LHCN-M2 (cell line): ENCODE measurements around the gene PSG1. TPM values are rescaled to one million over a fixed set of nuclear protein-coding genes. Genes with fewer than 3 reads are reported as not detected.

ENCODE experiments used
- DNase-seq: peaks from one replicate; pipeline ENCODE4 v3.0.0-alpha.2; 2012; ENCODE audit warnings: low read depth
- total RNA-seq: library from RNA; depleted of rRNA; stranded (reverse); fragments of >200 nt; gene quantifications from 2 replicates; pipeline ENCODE4 v1.2.3, GENCODE V29; 2014; rRNA removed

Gene PSG1
- total RNA-seq, 1 experiment from 2014 or later: 1.4 TPM

- peak; percentile 13 for DNase-seq
Observed at GRCh38 chr19:42821306-42821977, 58.1 kb downstream of the PSG1 start.

DNA sequence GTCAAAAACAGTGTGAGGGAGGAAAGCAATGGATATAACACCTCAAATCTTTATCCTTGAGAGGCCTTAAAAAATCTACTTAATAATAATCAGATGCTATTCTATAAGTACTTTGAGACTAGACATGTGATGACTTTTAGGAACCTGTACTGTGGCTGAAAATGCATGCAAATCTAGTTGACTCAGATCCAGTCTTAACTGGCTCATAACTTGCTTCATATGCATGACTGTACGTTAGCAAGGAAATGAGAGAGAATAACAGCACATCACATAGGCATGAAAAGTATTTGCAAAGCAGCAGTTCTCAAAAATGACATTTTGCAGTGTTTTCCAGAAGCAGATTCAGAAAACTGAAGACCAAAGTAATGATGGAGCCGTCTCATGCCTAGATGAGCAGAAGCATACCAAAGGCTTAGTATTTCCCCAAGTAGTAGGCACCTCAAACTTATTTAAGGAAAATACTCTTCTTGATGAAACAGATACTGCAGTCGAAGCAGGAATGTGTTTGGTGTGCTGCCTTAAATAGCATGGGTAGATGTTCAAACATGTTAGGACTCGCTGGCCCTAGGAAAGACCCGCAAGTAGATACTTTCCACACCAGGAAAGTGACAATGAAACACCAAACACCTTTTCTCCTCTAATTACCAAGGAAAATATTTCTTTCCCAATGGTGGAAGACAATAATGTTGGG, 59.4 kb downstream of the PSG1 start:
- DNase-seq: peak; percentile 67

DNA sequence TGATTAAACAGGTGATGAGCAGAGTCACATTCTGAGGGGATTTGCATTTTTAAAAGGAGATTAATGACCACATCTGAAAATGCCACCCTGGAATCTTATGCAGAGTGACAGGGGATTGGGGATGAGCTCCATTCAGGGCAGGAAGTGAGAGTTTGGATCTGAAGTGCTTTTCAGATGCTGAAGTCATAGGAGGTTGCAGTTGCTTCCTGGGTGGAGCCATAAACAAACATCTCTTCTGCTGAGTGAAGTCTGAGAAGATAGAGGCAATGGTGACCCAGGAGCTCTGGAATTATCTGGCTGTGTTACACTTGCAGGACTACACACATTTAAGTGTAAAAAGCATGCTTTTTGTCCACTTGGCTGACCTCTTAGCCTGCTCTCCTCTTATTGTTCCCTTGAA, 62.6 kb downstream of the PSG1 start:
- DNase-seq: peak; percentile 9

Other genes with a start within 250 kb of the PSG1 start
- gene PSG3, start 139.2 kb downstream of the PSG1 start, total RNA-seq: not detected in 2 replicates
- gene PSG8, start 114.0 kb downstream of the PSG1 start, total RNA-seq: not detected in 2 replicates
- not detected in 2 replicates for gene PSG6, start 38.2 kb upstream of the PSG1 start, total RNA-seq
- gene PSG7, start 57.5 kb upstream of the PSG1 start, total RNA-seq: not detected in 2 replicates
- gene PSG11, start 146.8 kb upstream of the PSG1 start, total RNA-seq: not detected in 2 replicates
- gene PSG2, start 203.0 kb upstream of the PSG1 start, total RNA-seq: not detected in 2 replicates